Tongue (tissue), 2 donors: ENCODE data around the gene SEL1L. TPM values are rescaled to one million over a fixed set of nuclear protein-coding genes. Genes with fewer than 3 reads are reported as not detected.
"Not testable (repeated sequence)": the region's sequence is repeated elsewhere in the genome, so short reads cannot be mapped to it uniquely, and the experiment has no call there.

Experiments
- DNase-seq: peaks from one replicate; pipeline ENCODE4 v3.0.0-alpha.2; 2015
- total RNA-seq: library from RNA; depleted of rRNA; stranded (reverse); fragments of >200 nt; gene quantifications from one replicate; pipeline ENCODE4 v1.2.3, GENCODE V29; 2014

The SEL1L gene
- total RNA-seq, 1 donor from 2014 or later, result 56.5 TPM

GRCh38 chr14:81446279-81447007, 87.2 kb downstream of the SEL1L start:
- no peak for DNase-seq

- no peak for DNase-seq
These were observed 92.0 kb downstream of the SEL1L start for GRCh38 chr14:81441626-81442134.

GRCh38 chr14:81440041-81440440, 93.6 kb downstream of the SEL1L start:
- DNase-seq, result no peak

- no peak for DNase-seq
These were observed 96.4 kb downstream of the SEL1L start for GRCh38 chr14:81437244-81437643.

GRCh38 chr14:81436296-81437138, 97.1 kb downstream of the SEL1L start:
- DNase-seq, result peak; percentile 92

GRCh38 chr14:81435391-81436295, 98.0 kb downstream of the SEL1L start:
- DNase-seq, result peak; percentile 76

GRCh38 chr14:81435048-81435390, 98.6 kb downstream of the SEL1L start:
- DNase-seq, result no peak

GRCh38 chr14:81434230-81434629, 99.4 kb downstream of the SEL1L start:
- DNase-seq, result no peak

- DNase-seq, result no peak
These were observed 100.3 kb downstream of the SEL1L start for GRCh38 chr14:81433378-81433777.

GRCh38 chr14:81432219-81432661, 101.4 kb downstream of the SEL1L start:
- no peak for DNase-seq

GRCh38 chr14:81430235-81430634, 103.4 kb downstream of the SEL1L start:
- DNase-seq, result no peak

- not testable (repeated sequence) for DNase-seq
These were observed 103.9 kb downstream of the SEL1L start for GRCh38 chr14:81429749-81430148.

- DNase-seq, result no peak
These were observed 104.6 kb downstream of the SEL1L start for GRCh38 chr14:81429028-81429427.

GRCh38 chr14:81427348-81428058, 106.2 kb downstream of the SEL1L start:
- DNase-seq, result peak; percentile 82

GRCh38 chr14:81423504-81423903, 110.1 kb downstream of the SEL1L start:
- DNase-seq, result peak; percentile 73

Other genes with a start within 250 kb of the SEL1L start
- gene STON2, start 133.5 kb downstream of the SEL1L start, total RNA-seq, result 91.2 TPM